ENCODE results near the gene ADGRG4.

ADGRG4 gene

GRCh38 chrX:136292656-136293055 lies 8.1 kb upstream of the ADGRG4 start:
- DNase-seq (ENCODE audit: low read depth, low spot score), result no peak

- no peak for DNase-seq (ENCODE audit: low read depth, low spot score)
Observed at GRCh38 chrX:136295380-136295779, 5.4 kb upstream of the ADGRG4 start.

- DNase-seq (ENCODE audit: low read depth, low spot score), result no peak
Observed at GRCh38 chrX:136303041-136303440, 2.3 kb downstream of the ADGRG4 start.

- no peak for DNase-seq (ENCODE audit: low read depth, low spot score)
Observed at GRCh38 chrX:136304493-136304892, 3.7 kb downstream of the ADGRG4 start.

GRCh38 chrX:136306182-136306581 lies 5.4 kb downstream of the ADGRG4 start:
- DNase-seq (ENCODE audit: low read depth, low spot score), result no peak

GRCh38 chrX:136307471-136307870 lies 6.7 kb downstream of the ADGRG4 start:
- no peak for DNase-seq (ENCODE audit: low read depth, low spot score)

- DNase-seq (ENCODE audit: low read depth, low spot score), result no peak
Observed at GRCh38 chrX:136310411-136310810, 9.6 kb downstream of the ADGRG4 start.

GRCh38 chrX:136318156-136318555 lies 17.4 kb downstream of the ADGRG4 start:
- DNase-seq (ENCODE audit: low read depth, low spot score), result no peak

- no peak for DNase-seq (ENCODE audit: low read depth, low spot score)
Observed at GRCh38 chrX:136318895-136319597, 18.3 kb downstream of the ADGRG4 start.

- no peak for DNase-seq (ENCODE audit: low read depth, low spot score)
Observed at GRCh38 chrX:136319600-136319999, 18.8 kb downstream of the ADGRG4 start.

- no peak for DNase-seq (ENCODE audit: low read depth, low spot score)
Observed at GRCh38 chrX:136321532-136321931, 20.8 kb downstream of the ADGRG4 start.

- DNase-seq (ENCODE audit: low read depth, low spot score), result no peak
Observed at GRCh38 chrX:136322064-136322463, 21.3 kb downstream of the ADGRG4 start.

- DNase-seq (ENCODE audit: low read depth, low spot score), result no peak
Observed at GRCh38 chrX:136325377-136325776, 24.6 kb downstream of the ADGRG4 start.

GRCh38 chrX:136328933-136329332 lies 28.2 kb downstream of the ADGRG4 start:
- no peak for DNase-seq (ENCODE audit: low read depth, low spot score)

GRCh38 chrX:136336623-136337022 lies 35.9 kb downstream of the ADGRG4 start:
- DNase-seq (ENCODE audit: low read depth, low spot score), result no peak

- no peak for DNase-seq (ENCODE audit: low read depth, low spot score)
Observed at GRCh38 chrX:136339702-136340101, 38.9 kb downstream of the ADGRG4 start.

GRCh38 chrX:136344320-136344719 lies 43.6 kb downstream of the ADGRG4 start:
- DNase-seq (ENCODE audit: low read depth, low spot score), result no peak

- no peak for DNase-seq (ENCODE audit: low read depth, low spot score)
Observed at GRCh38 chrX:136346506-136346905, 45.7 kb downstream of the ADGRG4 start.

GRCh38 chrX:136347706-136348105 lies 46.9 kb downstream of the ADGRG4 start:
- DNase-seq (ENCODE audit: low read depth, low spot score), result no peak

GRCh38 chrX:136353526-136354093 lies 52.8 kb downstream of the ADGRG4 start:
- no peak for DNase-seq (ENCODE audit: low read depth, low spot score)

- DNase-seq (ENCODE audit: low read depth, low spot score), result no peak
Observed at GRCh38 chrX:136354201-136354600, 53.4 kb downstream of the ADGRG4 start.

GRCh38 chrX:136369377-136369776 lies 68.6 kb downstream of the ADGRG4 start:
- DNase-seq (ENCODE audit: low read depth, low spot score), result no peak

GRCh38 chrX:136376713-136377112 lies 76.0 kb downstream of the ADGRG4 start:
- no peak for DNase-seq (ENCODE audit: low read depth, low spot score)
